Pancreas (tissue), 10 donors: ENCODE data around the gene KIAA1614. TPM values are rescaled to one million over a fixed set of nuclear protein-coding genes. Genes with fewer than 3 reads are reported as not detected.

Source experiments
- ATAC-seq, 4 donors: fragments of 200-7000 bp; cut with Tn5 transposase; one replicate each; pipeline versions ENCODE4 v1.8.0 to v1.9.1; 2020; ENCODE audit warnings: mild to moderate bottlenecking in 4 of 4, moderate library complexity in 4 of 4
- DNase-seq, 6 donors: peaks; one replicate each; pipeline ENCODE4 v3.0.0-alpha.2; 2020
- FAIRE-seq: peaks from 2 replicates; lab custom pipeline; 2012; peaks lifted over from hg19 to GRCh38; lab: Jason Lieb, UNC
- H3K27ac ChIP-seq, 4 donors: fragments of 200-600 bp; sonication (generic); 1 replicate in 3 of 4; 2 replicates in 1 of 4; pipeline versions ENCODE4 v1.5.0 to v1.8.0; 2020
- H3K27me3 ChIP-seq, 4 donors: fragments of 200-600 bp; one replicate each; pipeline ENCODE4 v1.8.0; 2021
- H3K36me3 ChIP-seq, 3 donors: fragments of 200-600 bp; sonication (generic) in 1 of 3; one replicate each; pipeline versions ENCODE4 v1.5.0 to v1.8.0; 2020 to 2021
- H3K4me1 ChIP-seq, 3 donors: fragments of 200-600 bp; one replicate each; pipeline ENCODE4 v1.8.0; 2021
- H3K4me3 ChIP-seq, 4 donors: fragments of 200-600 bp; sonication (generic) in 2 of 4; one replicate each; pipeline versions ENCODE4 v1.5.0 to v1.8.0; 2020 to 2021
- H3K9me3 ChIP-seq, 4 donors: fragments of 200-600 bp; one replicate each; pipeline ENCODE4 v1.8.0; 2021
- WGBS, 2 donors: extraction: QIAGEN DNeasy Blood & Tissue Kit; methylation state at CpG; one replicate each; pipeline ENCODE4 v1.1.7; 2013; 5-methylcytosine and 5-hydroxymethylcytosine counted together
- intact Hi-C, 3 donors: fragments of 100-400 bp; cut with DNase I; formaldehyde crosslinking; loops; one replicate each; pipeline versions ENCODE4 v1.11.1 to v1.14.2; 2022
- polyA plus RNA-seq, 2 donors: library from polyadenylated mRNA; stranded (reverse); fragments of 200-250 nt; gene quantifications; one replicate each; pipeline ENCODE4 v1.2.3, GENCODE V29; 2013
- total RNA-seq, 6 donors: library from RNA; stranded (reverse); fragmentation: NEBNext Ultra II Directional in 4 of 6; extraction: Animal tissue kit (Norgen Biotek cat#: 25700) in 4 of 6; gene quantifications; one replicate each; pipeline versions ENCODE4 v1.2.1 to v1.2.4, GENCODE V29; 2021 to 2023
- TF ChIP-seq, protein P1 (sequence below), 4 donors: fragments of 200-600 bp; sonication (generic) in 3 of 4; IDR thresholded peaks; one replicate each; pipeline versions ENCODE4 v1.5.0 to v1.8.0; 2021; ENCODE audit warnings: antibody characterized with exemption in 4 of 4
- donor health status: healthy with polysubstance abuse.
- donor health status: DM: no; HTN: no; CAD: no; lungs with moderate emphysema.
- donor health status: DM: no; HTN: no; CAD: no.
- donor health status: control.
- donor health status: control.
- donor health status: Bipolar disorder and iron deficiency.
- donor health status: DM: yes; HTN: yes; CAD: no.
- donor health status: DM: no; HTN: no; CAD: no.
- donor health status: DM: no; HTN: no; CAD: no.
- donor health status: DM: yes; HTN: yes; CAD: no.

The KIAA1614 gene
- total and polyA plus RNA-seq, 8 donors, result 0.32 to 3.3 (median 1.5) TPM

DNA sequence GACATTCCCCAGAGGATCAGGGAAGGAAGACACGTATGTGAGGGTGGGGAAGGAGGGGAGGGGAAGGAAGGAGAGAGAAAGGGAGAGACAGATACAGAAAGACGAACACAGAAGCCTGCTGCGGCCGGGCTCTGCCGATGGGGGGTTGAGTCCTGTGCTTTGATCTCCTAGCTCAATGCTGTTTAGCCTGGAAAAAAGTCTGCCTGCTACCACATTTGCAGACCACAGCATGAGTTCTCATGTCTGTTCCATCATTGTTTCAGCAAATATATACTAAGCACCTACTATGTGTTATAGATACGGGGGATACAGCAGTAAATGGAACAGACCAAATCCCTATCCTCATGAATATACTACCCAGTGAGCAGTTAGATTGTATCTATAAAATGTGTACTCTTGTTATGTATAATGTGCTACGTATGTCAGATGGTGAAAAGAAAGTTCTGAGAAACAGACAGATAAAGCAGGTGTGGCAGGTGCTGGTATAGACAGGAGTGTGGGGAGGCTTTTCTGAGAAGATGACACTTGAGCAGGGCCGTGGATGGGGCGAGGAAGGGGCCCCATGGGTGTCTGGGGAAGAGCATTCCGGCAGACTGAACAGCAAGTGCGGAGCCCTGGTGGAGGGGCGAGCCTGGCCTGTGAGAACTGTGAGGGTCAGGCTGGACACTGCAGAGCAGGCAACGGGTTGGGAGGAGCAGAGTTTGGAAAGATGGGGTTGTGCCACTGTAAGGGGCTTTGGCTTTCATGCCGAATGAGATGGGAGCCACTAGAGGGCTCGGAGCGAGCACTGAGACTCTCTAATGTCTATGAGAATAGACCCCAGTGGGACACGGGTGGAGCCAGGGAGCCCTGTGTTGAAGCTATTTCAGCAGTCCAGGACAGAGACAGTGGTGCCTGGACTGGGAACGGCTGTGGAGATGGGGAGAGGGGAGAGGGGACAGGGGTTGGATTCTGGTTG is 34.1 kb downstream of the KIAA1614 start:
- ATAC-seq (no peak), FAIRE-seq (no peak), DNase-seq (no peak)
- Histone ChIP-seq H3K27me3 (no peaks in the 10 kb centered on the region), H3K4me1 (no peaks in the 10 kb centered on the region), H3K36me3 (no peaks in the 10 kb centered on the region), H3K27ac (no peak overlapping the region), H3K9me3 (no peaks in the 10 kb centered on the region), H3K4me3 (no peak overlapping the region)
- intact Hi-C loops, result no loop called here
- WGBS, 2 donors, result 87% methylated on average over 18 of the region's 18 CpGs
- TF ChIP-seq, protein P1, sequence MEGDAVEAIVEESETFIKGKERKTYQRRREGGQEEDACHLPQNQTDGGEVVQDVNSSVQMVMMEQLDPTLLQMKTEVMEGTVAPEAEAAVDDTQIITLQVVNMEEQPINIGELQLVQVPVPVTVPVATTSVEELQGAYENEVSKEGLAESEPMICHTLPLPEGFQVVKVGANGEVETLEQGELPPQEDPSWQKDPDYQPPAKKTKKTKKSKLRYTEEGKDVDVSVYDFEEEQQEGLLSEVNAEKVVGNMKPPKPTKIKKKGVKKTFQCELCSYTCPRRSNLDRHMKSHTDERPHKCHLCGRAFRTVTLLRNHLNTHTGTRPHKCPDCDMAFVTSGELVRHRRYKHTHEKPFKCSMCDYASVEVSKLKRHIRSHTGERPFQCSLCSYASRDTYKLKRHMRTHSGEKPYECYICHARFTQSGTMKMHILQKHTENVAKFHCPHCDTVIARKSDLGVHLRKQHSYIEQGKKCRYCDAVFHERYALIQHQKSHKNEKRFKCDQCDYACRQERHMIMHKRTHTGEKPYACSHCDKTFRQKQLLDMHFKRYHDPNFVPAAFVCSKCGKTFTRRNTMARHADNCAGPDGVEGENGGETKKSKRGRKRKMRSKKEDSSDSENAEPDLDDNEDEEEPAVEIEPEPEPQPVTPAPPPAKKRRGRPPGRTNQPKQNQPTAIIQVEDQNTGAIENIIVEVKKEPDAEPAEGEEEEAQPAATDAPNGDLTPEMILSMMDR (IDR thresholded peaks at IDR 0.05), result no peak

GRCh38 chr1:180947499-180947885 is 34.8 kb downstream of the KIAA1614 start:
- 92 to 93% methylated on average over 6 of the region's 6 CpGs for WGBS, 2 donors
- intact Hi-C loops, result no loop called here
- Histone ChIP-seq H3K36me3 (no peaks in the 10 kb centered on the region), H3K4me3 (no peak overlapping the region), H3K27me3 (no peaks in the 10 kb centered on the region), H3K4me1 (no peaks in the 10 kb centered on the region), H3K9me3 (no peaks in the 10 kb centered on the region), H3K27ac (no peak overlapping the region)
- ATAC-seq (no peak), DNase-seq (no peak), FAIRE-seq (no peak)
- TF ChIP-seq, protein P1 (IDR thresholded peaks at IDR 0.05), result no peak

- Histone ChIP-seq H3K4me3 (no peak overlapping the region), H3K27ac (no peak overlapping the region), H3K4me1 (no peaks in the 10 kb centered on the region), H3K9me3 (no peaks in the 10 kb centered on the region), H3K27me3 (no peaks in the 10 kb centered on the region), H3K36me3 (no peaks in the 10 kb centered on the region)
- TF ChIP-seq, protein P1 (IDR thresholded peaks at IDR 0.05), result no peak
- ATAC-seq (no peak), FAIRE-seq (no peak), DNase-seq (no peak)
- intact Hi-C loops, result no loop called here
- whole genome bisulfite sequencing, 2 donors, result 93% methylated on average over 22 of the region's 22 CpGs
Observed at GRCh38 chr1:180947901-180948640, 35.4 kb downstream of the KIAA1614 start.

DNA sequence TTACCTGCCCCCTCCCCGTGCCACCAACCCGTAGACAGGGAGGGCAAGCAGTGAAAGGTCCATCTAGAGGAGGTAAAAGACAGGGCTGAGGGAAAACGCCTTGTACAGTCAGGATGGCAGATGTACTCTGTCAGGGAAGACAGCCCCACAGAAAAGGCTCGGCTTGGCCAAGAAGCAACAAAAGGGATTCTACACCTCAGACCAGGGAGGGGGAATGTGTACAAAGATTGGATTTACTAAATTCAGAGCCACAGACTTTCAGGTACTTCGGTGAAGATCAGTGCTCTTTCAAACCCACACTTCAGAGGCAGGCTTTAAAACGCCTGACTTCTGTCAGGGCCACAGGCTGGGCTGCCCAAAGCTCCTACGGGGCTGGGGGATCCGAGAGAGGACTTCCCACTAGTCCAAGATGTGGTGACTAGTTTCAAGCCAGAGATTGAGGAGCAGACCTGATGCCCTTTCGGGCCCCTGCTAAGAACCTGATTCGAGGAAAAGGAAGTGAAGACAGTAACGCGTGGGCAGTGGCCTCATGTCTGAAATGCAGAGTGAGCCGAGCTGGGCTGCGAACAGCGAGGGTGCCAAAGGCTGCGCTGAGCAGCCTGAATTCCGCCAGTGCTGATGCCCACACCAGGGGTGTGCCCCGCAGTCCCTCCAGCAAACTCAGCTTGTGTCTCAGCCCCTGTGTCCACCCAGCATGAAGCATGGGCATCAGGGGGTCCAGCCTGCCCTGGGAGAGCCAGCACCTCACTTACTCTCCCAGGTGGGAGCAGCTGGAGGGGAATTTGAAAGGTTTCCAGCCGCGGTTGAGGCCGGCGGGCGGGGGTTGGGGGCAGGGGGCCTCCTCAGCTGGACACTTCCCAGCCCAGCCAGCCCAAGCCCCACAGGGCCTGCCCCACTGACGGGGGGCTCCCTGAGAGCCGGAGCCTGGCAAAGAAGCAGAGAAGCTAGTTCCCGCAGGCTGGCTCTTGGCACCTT is 36.2 kb downstream of the KIAA1614 start:
- Histone ChIP-seq H3K36me3 (no peaks in the 10 kb centered on the region), H3K9me3 (no peaks in the 10 kb centered on the region), H3K27ac (no peak overlapping the region), H3K27me3 (no peaks in the 10 kb centered on the region), H3K4me3 (no peak overlapping the region), H3K4me1 (no peaks in the 10 kb centered on the region)
- no peak for FAIRE-seq
- intact Hi-C loops, result no loop called here
- 81 to 85% methylated on average over 26 of the region's 26 CpGs for WGBS, 2 donors
- no peak for ATAC-seq
- TF ChIP-seq, protein P1 (IDR thresholded peaks at IDR 0.05), result no peak
- DNase-seq, result no peak
